ENCODE results near the gene THRA. TPM values are rescaled to one million over a fixed set of nuclear protein-coding genes. Genes with fewer than 3 reads are reported as not detected.
A peak's percentile ranks its signal among the peaks of the same experiment; 100 is the strongest.

The THRA gene
- total and polyA plus RNA-seq, 2 of the 8 experiments (the other 6 are each of a cell fraction or from before 2014, with no cell fraction given), result 6.4 to 10.2 TPM

DNA sequence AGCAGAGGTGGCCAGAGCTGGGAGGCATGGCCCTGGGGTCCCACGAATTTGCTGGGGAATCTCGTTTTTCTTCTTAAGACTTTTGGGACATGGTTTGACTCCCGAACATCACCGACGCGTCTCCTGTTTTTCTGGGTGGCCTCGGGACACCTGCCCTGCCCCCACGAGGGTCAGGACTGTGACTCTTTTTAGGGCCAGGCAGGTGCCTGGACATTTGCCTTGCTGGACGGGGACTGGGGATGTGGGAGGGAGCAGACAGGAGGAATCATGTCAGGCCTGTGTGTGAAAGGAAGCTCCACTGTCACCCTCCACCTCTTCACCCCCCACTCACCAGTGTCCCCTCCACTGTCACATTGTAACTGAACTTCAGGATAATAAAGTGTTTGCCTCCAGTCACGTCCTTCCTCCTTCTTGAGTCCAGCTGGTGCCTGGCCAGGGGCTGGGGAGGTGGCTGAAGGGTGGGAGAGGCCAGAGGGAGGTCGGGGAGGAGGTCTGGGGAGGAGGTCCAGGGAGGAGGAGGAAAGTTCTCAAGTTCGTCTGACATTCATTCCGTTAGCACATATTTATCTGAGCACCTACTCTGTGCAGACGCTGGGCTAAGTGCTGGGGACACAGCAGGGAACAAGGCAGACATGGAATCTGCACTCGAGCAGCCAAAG is 45.2 kb upstream of the THRA start:
- Histone ChIP-seq H4K91ac (replicated peaks; ENCODE audit: insufficient read length, low read length) (no peak overlapping the region), H4K20me1 (replicated peaks in 1 of 2; ENCODE audit: control insufficient read depth in 1 of 2, insufficient read depth in 2 of 2, low read length in 2 of 2) (no peaks in the 10 kb centered on the region), H3K79me2 (ENCODE audit: control insufficient read depth in 1 of 2, insufficient read depth in 2 of 2, low read length in 2 of 2) (no peaks in the 10 kb centered on the region), H2BK120ac (replicated peaks; ENCODE audit: low read depth, low read length) (no peak overlapping the region), H2BK12ac (ENCODE audit: low read depth, low read length) (peak overlapping the region; percentile 64; the same call in 1 of the 2 replicates), H3K4me2 (ENCODE audit: insufficient read depth in 1 of 2, low read depth in 2 of 2, low read length in 2 of 2) (peak overlapping the region; percentile 57 to 64; a peak in 3 of 4 replicates), H2BK5ac (ENCODE audit: low read depth, low read length) (peak overlapping the region; percentile 88; the same call in 1 of the 2 replicates), H3K27me3 (replicated peaks in 1 of 4; ENCODE audit: control insufficient read depth in 3 of 4, extremely low read depth in 1 of 4, insufficient read depth in 3 of 4, low read length in 3 of 4) (peaks cover 0 to 2% (median 0%) of the 10 kb centered on the region in 4 experiments; a peak in 2 of 7 replicates), H2BK15ac (ENCODE audit: low read length) (peak overlapping the region; percentile 94; the same call in 1 of the 2 replicates), H3K4ac (replicated peaks; ENCODE audit: insufficient read length, low read depth, low read length) (no peak overlapping the region), H3K9me3 (ENCODE audit: insufficient read depth in 2 of 2, low read depth in 1 of 2, low read length in 1 of 2) (no peaks in the 10 kb centered on the region), H2AFZ (ENCODE audit: low read length) (no peak overlapping the region), H3K4me3 (ENCODE audit: extremely low read depth in 1 of 4, insufficient read depth in 2 of 4, low read depth in 3 of 4, low read length in 4 of 4) (no peak overlapping the region), H3K23me2 (ENCODE audit: low read depth, low read length) (no peaks in the 10 kb centered on the region; the same call in 1 of the 2 replicates), H3K23ac (ENCODE audit: insufficient read length) (no peak overlapping the region), H3K79me1 (ENCODE audit: low read depth, low read length) (0 out of 2 replicates have a peak, but pooled peaks cover 2% of the 10 kb centered on the region), H2AK5ac (ENCODE audit: low read depth, low read length) (peak overlapping the region; percentile 75; the same call in 1 of the 2 replicates), H3K18ac (ENCODE audit: extremely low read depth, low read length) (peak overlapping the region; percentile 10; the same call in 1 of the 2 replicates), H3K14ac (ENCODE audit: insufficient read length) (no peak overlapping the region), H4K5ac (ENCODE audit: insufficient read length, low read depth, low read length) (no peak overlapping the region), H3K9ac (replicated peaks in 1 of 4; ENCODE audit: extremely low read depth in 1 of 4, low read depth in 3 of 4, low read length in 3 of 4) (no peak overlapping the region), H3K27ac (ENCODE audit: low read depth, low read length) (no peak overlapping the region), H4K8ac (ENCODE audit: extremely low read depth, insufficient read depth, low read length) (no peak overlapping the region), H3K36me3 (ENCODE audit: control insufficient read depth in 2 of 4, insufficient read depth in 4 of 4, low read length in 3 of 4) (peaks cover 2 to 12% (median 4%) of the 10 kb centered on the region in 4 experiments; a peak in 5 of 8 replicates), H3K4me1 (replicated peaks in 1 of 4; ENCODE audit: control insufficient read depth in 3 of 4, insufficient read depth in 4 of 4, low read length in 3 of 4) (peaks cover 0 to 27% (median 18%) of the 10 kb centered on the region in 4 experiments; a peak in 6 of 7 replicates), H3K56ac (replicated peaks; ENCODE audit: insufficient read length, low read depth, low read length) (no peak overlapping the region), H2BK20ac (ENCODE audit: low read length) (peak overlapping the region; percentile 44; the same call in 1 of the 2 replicates)
- no peak for DNase-seq (ENCODE audit: low read depth in 1 of 2, low spot score in 2 of 2)
- no peak for FAIRE-seq
- 75% methylated on average over 15 of the region's 15 CpGs; no CpG with 5 or more reads in 1 of the 2 experiments for WGBS, 2 experiments (ENCODE audit: extremely low coverage in 1 of 2, insufficient coverage in 1 of 2, insufficient read length in 1 of 2, insufficient replicate concordance in 2 of 2, low coverage in 1 of 2, low lambda C conversion rate in 2 of 2, missing lambda C conversion rate in 1 of 2)
- POLR2A ChIA-PET (ENCODE audit: partially characterized antibody), result interaction anchor here (0.7 to 4.6 kb wide), 19 partner anchors 8 to 289 kb away, joined by 3 to 42 read pairs (median 7); partner anchors contain the start of genes MED24, NR1D1 and PSMD3
- CTCF ChIA-PET (ENCODE audit: partially characterized antibody), result interaction anchor here (0.9 to 15.0 kb wide), 15 partner anchors 8 to 176 kb away, joined by 3 to 428 read pairs (median 5); no protein-coding TSS in a partner anchor
- TF ChIP-seq BACH1 (IDR thresholded peaks at IDR 0.05; ENCODE audit: low read length) (no peak), POU5F1 (IDR thresholded peaks at IDR 0.05; ENCODE audit: low read depth, low read length) (no peak), CEBPB (IDR thresholded peaks at IDR 0.05; ENCODE audit: low read depth, low read length) (no peak), BCL11A (IDR thresholded peaks at IDR 0.05; ENCODE audit: low read depth in 2 of 2, low read length in 2 of 2) (no peak), CBX8 (IDR thresholded peaks at IDR 0.05; ENCODE audit: borderline replicate concordance, low read depth, low read length) (no peak), SIRT6 (IDR thresholded peaks at IDR 0.05; ENCODE audit: low read length) (no peak), SP2 (IDR thresholded peaks at IDR 0.05; ENCODE audit: low read length) (no peak), ASH2L (IDR thresholded peaks at IDR 0.05; ENCODE audit: low read length) (no peak), GABPA (IDR thresholded peaks at IDR 0.05; ENCODE audit: borderline replicate concordance, insufficient read depth, low read length) (no peak), JUND (IDR thresholded peaks at IDR 0.05; ENCODE audit: low read length) (no peak), BRCA1 (IDR thresholded peaks at IDR 0.05; ENCODE audit: low read depth, low read length) (no peak)
- TF ChIP-seq, protein P1, sequence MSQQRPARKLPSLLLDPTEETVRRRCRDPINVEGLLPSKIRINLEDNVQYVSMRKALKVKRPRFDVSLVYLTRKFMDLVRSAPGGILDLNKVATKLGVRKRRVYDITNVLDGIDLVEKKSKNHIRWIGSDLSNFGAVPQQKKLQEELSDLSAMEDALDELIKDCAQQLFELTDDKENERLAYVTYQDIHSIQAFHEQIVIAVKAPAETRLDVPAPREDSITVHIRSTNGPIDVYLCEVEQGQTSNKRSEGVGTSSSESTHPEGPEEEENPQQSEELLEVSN (IDR thresholded peaks at IDR 0.05), result no peak

Measured in H1 (cell line).